CD8-positive, alpha-beta memory T cell (primary cell): ENCODE measurements around the gene C1orf35. TPM values are rescaled to one million over a fixed set of nuclear protein-coding genes. Genes with fewer than 3 reads are reported as not detected.

Experiments used
- CTCF ChIA-PET: fragments of 350-600 bp; sonication (Branson Sonifier 250); formaldehyde crosslinking; loops from one replicate; lab custom pipeline; 2021; ENCODE audit warnings: antibody characterized with exemption; lab: Charles Lee
- POLR2A ChIA-PET: fragments of 350-600 bp; sonication (Branson Sonifier 250); formaldehyde crosslinking; loops from one replicate; lab custom pipeline; 2021; ENCODE audit warnings: antibody characterized with exemption; lab: Charles Lee
- DNase-seq, 5 donors: peaks; one replicate each; pipeline versions ENCODE4 v3.0.0 to v3.0.0-alpha.2; 2020 to 2022; ENCODE audit warnings: mixed read lengths in 1 of 5
- H3K27ac ChIP-seq: one replicate; pipeline ENCODE4 v1.7.0; 2013; ENCODE audit warnings: low read depth, mild to moderate bottlenecking, low read length, moderate library complexity
- H3K27me3 ChIP-seq: 2 replicates; pipeline ENCODE4 v1.7.0; 2013; ENCODE audit warnings: low read length, mild to moderate bottlenecking; ENCODE audit not compliant: insufficient read depth, poor library complexity, severe bottlenecking
- H3K36me3 ChIP-seq: 2 replicates; pipeline ENCODE4 v1.7.0; 2013; ENCODE audit warnings: mild to moderate bottlenecking, low read length, moderate library complexity; ENCODE audit not compliant: insufficient read depth
- H3K4me1 ChIP-seq: 2 replicates; pipeline ENCODE4 v1.7.0; 2013; ENCODE audit warnings: mild to moderate bottlenecking, low read length, moderate library complexity; ENCODE audit not compliant: insufficient read depth
- H3K4me3 ChIP-seq: 2 replicates; pipeline ENCODE4 v1.7.0; 2013; ENCODE audit warnings: mild to moderate bottlenecking, low read length
- H3K9me3 ChIP-seq: 2 replicates; pipeline ENCODE4 v1.7.0; 2013; ENCODE audit warnings: mild to moderate bottlenecking, low read length
- H3K27ac Mint-ChIP-seq, 8 donors: one replicate each; pipeline ENCODE4 v1.8.0; 2020 to 2021; ENCODE audit warnings: mixed read lengths in 8 of 8, mild to moderate bottlenecking in 6 of 8, inconsistent platforms in 3 of 8, moderate library complexity in 3 of 8
- H3K27me3 Mint-ChIP-seq, 2 donors: one replicate each; pipeline ENCODE4 v1.8.0; 2020 to 2021; ENCODE audit warnings: mixed read lengths in 2 of 2, mild to moderate bottlenecking in 1 of 2, moderate library complexity in 1 of 2
- H3K36me3 Mint-ChIP-seq, 3 donors: one replicate each; pipeline ENCODE4 v1.8.0; 2020 to 2021; ENCODE audit warnings: mixed read lengths in 3 of 3, inconsistent platforms in 1 of 3, mild to moderate bottlenecking in 1 of 3
- H3K4me1 Mint-ChIP-seq, 3 donors: one replicate each; pipeline ENCODE4 v1.8.0; 2020 to 2021; ENCODE audit warnings: mixed read lengths in 3 of 3, inconsistent platforms in 1 of 3, mild to moderate bottlenecking in 1 of 3
- H3K4me3 Mint-ChIP-seq, 7 donors: one replicate each; pipeline ENCODE4 v1.8.0; 2020 to 2021; ENCODE audit warnings: mixed read lengths in 7 of 7, mild to moderate bottlenecking in 6 of 7, moderate library complexity in 4 of 7, inconsistent platforms in 2 of 7
- H3K9me3 Mint-ChIP-seq, 5 donors: one replicate each; pipeline ENCODE4 v1.8.0; 2020 to 2022; ENCODE audit warnings: mixed read lengths in 5 of 5, mild to moderate bottlenecking in 3 of 5, moderate library complexity in 2 of 5, inconsistent platforms in 1 of 5
- polyA plus RNA-seq: library from polyadenylated mRNA; unstranded; fragments of 300-500 nt; fragmentation: Illumina TruSeq; gene quantifications from one replicate; pipeline ENCODE4 v1.2.3, GENCODE V29; 2021
- total RNA-seq, 2 experiments: library from RNA; stranded (reverse); gene quantifications; one replicate each; pipeline ENCODE4 v1.2.3, GENCODE V29; 2021

The C1orf35 gene
- total RNA-seq (10 to 100 TPM; 28.7 to 29.2 TPM), polyA plus RNA-seq (21.4 TPM)

GRCh38 chr1:228102791-228103620 lies at the start of gene C1orf35:
C1orf35 (minus strand) TSS chr1:228103325; CDS start chr1:228103227, 98 bp downstream.
- no peaks in the 10 kb centered on the region for H3K9me3 Mint-ChIP-seq
- peak within 1 kb of the TSS; percentile 94 to 99 (median 96) for H3K27ac Mint-ChIP-seq
- CTCF ChIA-PET: no interaction called here
- DNase-seq: peak; percentile 92 to 95 (median 93)
- peaks cover 4 to 55% (median 7%) of the 10 kb centered on the region in 3 donors for H3K36me3 Mint-ChIP-seq
- H3K4me1 Mint-ChIP-seq: peaks cover 19 to 41% (median 21%) of the 10 kb centered on the region in 3 donors
- H3K4me3 Mint-ChIP-seq: peak within 1 kb of the TSS; percentile 90 to 97 (median 92)
- H3K36me3 ChIP-seq: peaks cover 25% of the 10 kb centered on the region
- no peaks in the 10 kb centered on the region for H3K27me3 ChIP-seq
- peaks cover 21% of the 10 kb centered on the region for H3K4me1 ChIP-seq
- H3K27me3 Mint-ChIP-seq: peaks cover 0 to 2% of the 10 kb centered on the region in 2 donors
- POLR2A ChIA-PET: interaction anchor here (1.0 to 2.7 kb wide), 2 partner anchors 17 to 20 kb away, joined by 4 to 11 read pairs; partner anchors contain the start of gene ARF1
- H3K27ac ChIP-seq: peak within 1 kb of the TSS; percentile 85
- H3K4me3 ChIP-seq: peak within 1 kb of the TSS; percentile 89
- no peaks in the 10 kb centered on the region for H3K9me3 ChIP-seq

GRCh38 chr1:228152918-228153258 lies 49.8 kb upstream of the C1orf35 start:
- Histone ChIP-seq H3K4me3 (no peak overlapping the region), H3K9me3 (no peaks in the 10 kb centered on the region), H3K4me1 (peaks cover 14% of the 10 kb centered on the region), H3K27me3 (no peaks in the 10 kb centered on the region), H3K27ac (no peak overlapping the region), H3K36me3 (peaks cover 10% of the 10 kb centered on the region)
- peak in 1 of 5 donors; percentile 37 for DNase-seq
- Mint-ChIP-seq H3K36me3 (peaks cover 0 to 7% (median 0%) of the 10 kb centered on the region in 3 donors), H3K27me3 (no peaks in the 10 kb centered on the region), H3K27ac (peak overlapping the region in 6 of 8 donors; percentile 18 to 95 (median 58)), H3K9me3 (no peaks in the 10 kb centered on the region), H3K4me3 (no peak overlapping the region), H3K4me1 (peaks cover 2 to 18% (median 5%) of the 10 kb centered on the region in 3 donors)
- ChIA-PET CTCF (interaction anchor here (0.6 to 2.7 kb wide), 2 partner anchors 12 to 308 kb away, joined by 3 to 11 read pairs; partner anchors contain the start of gene IBA57), POLR2A (interaction anchor here (0.6 kb wide), 2 partner anchors 14 to 25 kb away, joined by 3 to 5 read pairs; no protein-coding TSS in a partner anchor)

DNA sequence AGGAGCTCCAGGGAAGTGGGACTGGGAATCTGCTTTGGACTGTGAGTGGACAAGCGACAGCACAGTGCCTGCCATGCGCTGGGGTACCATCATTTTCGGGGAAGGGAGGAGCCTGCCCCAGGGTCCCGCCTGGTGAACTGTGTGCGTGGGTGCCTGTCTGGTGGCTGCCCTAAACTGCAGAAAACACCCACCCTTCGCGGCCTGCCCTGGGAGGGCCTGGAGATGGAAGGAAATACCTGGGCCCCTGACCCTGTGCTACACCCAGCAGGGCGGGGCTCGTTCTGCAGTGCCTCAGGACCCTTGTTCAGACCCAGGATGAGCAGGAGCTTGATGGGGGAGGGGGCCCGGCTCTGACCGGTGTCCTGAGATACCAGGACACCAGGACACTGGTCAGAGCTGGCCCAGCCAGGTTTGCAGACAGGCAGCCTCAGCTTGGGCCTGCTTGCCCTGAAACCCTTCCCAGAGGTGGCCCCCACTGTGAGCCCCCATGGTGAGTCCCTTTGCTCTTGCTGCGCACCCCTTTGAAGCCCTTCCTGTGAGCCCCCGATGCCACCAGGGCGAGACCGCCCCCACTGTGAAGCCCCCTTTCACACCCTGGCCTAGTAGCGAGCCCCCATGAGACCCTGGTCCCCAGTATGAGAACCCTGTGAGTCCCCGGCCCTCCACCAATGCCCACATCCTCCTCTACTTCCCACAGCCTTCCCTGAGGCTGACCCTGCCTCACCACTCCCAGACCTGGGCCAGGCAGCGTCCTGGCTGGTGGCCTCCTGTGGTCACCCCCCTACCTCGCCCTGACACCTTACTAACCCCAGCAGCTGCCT lies 49.2 kb upstream of the C1orf35 start:
- Histone ChIP-seq H3K4me1 (peaks cover 14% of the 10 kb centered on the region), H3K27me3 (no peaks in the 10 kb centered on the region), H3K9me3 (no peaks in the 10 kb centered on the region), H3K36me3 (peaks cover 15% of the 10 kb centered on the region), H3K27ac (no peak overlapping the region), H3K4me3 (no peak overlapping the region)
- Mint-ChIP-seq H3K36me3 (peaks cover 0 to 12% (median 0%) of the 10 kb centered on the region in 3 donors), H3K4me1 (peaks cover 2 to 17% (median 5%) of the 10 kb centered on the region in 3 donors), H3K9me3 (no peaks in the 10 kb centered on the region), H3K27ac (peak overlapping the region in 6 of 8 donors; percentile 18 to 95 (median 58)), H3K27me3 (no peaks in the 10 kb centered on the region), H3K4me3 (no peak overlapping the region)
- ChIA-PET POLR2A (interaction anchor here (0.8 kb wide), 1 partner anchor 9 kb away, joined by 3 read pairs; no protein-coding TSS in a partner anchor), CTCF (interaction anchor here (0.6 to 2.7 kb wide), 2 partner anchors 13 to 307 kb away, joined by 3 to 11 read pairs; partner anchors contain the start of gene IBA57)
- DNase-seq: peak in 1 of 5 donors; percentile 41

- ChIA-PET CTCF (interaction anchor here (0.9 to 2.7 kb wide), 3 partner anchors 11 to 321 kb away, joined by 3 to 11 read pairs (median 3); partner anchors contain the start of genes GUK1 and IBA57), POLR2A (interaction anchor here (0.8 kb wide), 1 partner anchor 8 kb away, joined by 3 read pairs; no protein-coding TSS in a partner anchor)
- H3K27me3 Mint-ChIP-seq: no peaks in the 10 kb centered on the region
- Histone ChIP-seq H3K27ac (no peak overlapping the region), H3K9me3 (no peaks in the 10 kb centered on the region), H3K36me3 (peaks cover 23% of the 10 kb centered on the region), H3K4me3 (no peak overlapping the region), H3K27me3 (no peaks in the 10 kb centered on the region), H3K4me1 (peaks cover 4% of the 10 kb centered on the region)
- H3K36me3 Mint-ChIP-seq: peaks cover 0 to 15% (median 0%) of the 10 kb centered on the region in 3 donors
- H3K4me1 Mint-ChIP-seq: peaks cover 0 to 9% (median 2%) of the 10 kb centered on the region in 3 donors
- DNase-seq: peak in 1 of 5 donors; percentile 41
- H3K27ac Mint-ChIP-seq: peak overlapping the region; percentile 5 to 92 (median 42)
- H3K4me3 Mint-ChIP-seq: peak overlapping the region in 1 of 7 donors; percentile 44
- H3K9me3 Mint-ChIP-seq: no peaks in the 10 kb centered on the region
Measured at GRCh38 chr1:228151180-228151925, 48.2 kb upstream of the C1orf35 start.

DNA sequence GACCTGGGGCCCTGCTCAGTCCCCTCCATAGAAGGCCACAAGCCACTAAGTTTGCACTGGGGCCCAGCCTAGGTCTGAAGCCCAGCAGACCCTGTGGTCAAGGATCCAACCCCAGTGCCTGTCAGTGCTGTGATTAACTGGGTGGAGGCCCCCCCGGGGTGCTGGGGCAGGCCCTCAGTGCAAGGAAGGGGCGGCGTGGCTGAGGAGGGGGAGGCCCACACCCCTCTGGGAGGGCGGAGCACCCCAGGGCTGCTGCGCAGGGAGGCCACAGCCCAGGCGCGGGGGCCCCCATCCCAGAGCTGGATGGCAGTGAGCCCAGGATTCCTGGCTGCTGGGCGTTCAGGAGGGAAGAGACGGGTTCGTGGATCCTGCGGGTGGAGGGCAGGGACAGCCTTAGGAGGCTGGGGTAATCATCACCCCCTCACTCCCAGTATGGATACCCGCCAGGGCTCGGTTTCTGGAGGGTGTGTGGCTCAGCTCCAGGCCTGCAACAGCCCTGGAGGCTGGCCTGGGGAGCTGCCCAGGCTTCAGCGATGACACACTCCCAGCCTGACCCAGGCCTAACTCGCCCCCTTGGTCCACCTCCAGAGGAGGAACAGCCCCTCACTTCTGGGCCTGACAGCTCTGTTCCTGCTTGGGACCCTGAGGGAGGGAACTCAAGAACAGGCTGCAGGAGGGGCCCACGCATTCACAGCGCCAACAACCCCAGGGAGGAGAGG lies 47.5 kb upstream of the C1orf35 start:
- H3K4me3 Mint-ChIP-seq: no peak overlapping the region
- Histone ChIP-seq H3K4me1 (peaks cover 3% of the 10 kb centered on the region), H3K27ac (no peak overlapping the region), H3K9me3 (no peaks in the 10 kb centered on the region), H3K27me3 (no peaks in the 10 kb centered on the region), H3K36me3 (peaks cover 29% of the 10 kb centered on the region), H3K4me3 (no peak overlapping the region)
- H3K27ac Mint-ChIP-seq: no peak overlapping the region
- H3K27me3 Mint-ChIP-seq: no peaks in the 10 kb centered on the region
- peaks cover 2 to 6% (median 2%) of the 10 kb centered on the region in 3 donors for H3K4me1 Mint-ChIP-seq
- H3K9me3 Mint-ChIP-seq: no peaks in the 10 kb centered on the region
- ChIA-PET POLR2A (no interaction called here), CTCF (interaction anchor here (0.9 to 2.7 kb wide), 3 partner anchors 10 to 322 kb away, joined by 3 to 11 read pairs (median 3); partner anchors contain the start of genes GUK1 and IBA57)
- DNase-seq: peak in 1 of 5 donors; percentile 39
- H3K36me3 Mint-ChIP-seq: peaks cover 0 to 22% (median 0%) of the 10 kb centered on the region in 3 donors

- Histone ChIP-seq H3K27me3 (no peaks in the 10 kb centered on the region), H3K27ac (no peak overlapping the region), H3K4me1 (peaks cover 7% of the 10 kb centered on the region), H3K36me3 (peaks cover 29% of the 10 kb centered on the region), H3K4me3 (no peak overlapping the region), H3K9me3 (no peaks in the 10 kb centered on the region)
- ChIA-PET CTCF (no interaction called here), POLR2A (no interaction called here)
- DNase-seq: peak in 1 of 5 donors; percentile 36
- Mint-ChIP-seq H3K27ac (peak overlapping the region in 1 of 8 donors; percentile 38), H3K27me3 (no peaks in the 10 kb centered on the region), H3K4me1 (peaks cover 2 to 9% (median 4%) of the 10 kb centered on the region in 3 donors), H3K4me3 (no peak overlapping the region), H3K9me3 (no peaks in the 10 kb centered on the region), H3K36me3 (peaks cover 0 to 24% (median 0%) of the 10 kb centered on the region in 3 donors)
Measured at GRCh38 chr1:228150120-228150460, 47.0 kb upstream of the C1orf35 start.
